ENCODE measurements around the gene CACNA1G. TPM values are rescaled to one million over a fixed set of nuclear protein-coding genes. Genes with fewer than 3 reads are reported as not detected.

Gene CACNA1G
- polyA plus RNA-seq, 4 donors = 6.5 to 7.4 (median 6.9) TPM

DNA sequence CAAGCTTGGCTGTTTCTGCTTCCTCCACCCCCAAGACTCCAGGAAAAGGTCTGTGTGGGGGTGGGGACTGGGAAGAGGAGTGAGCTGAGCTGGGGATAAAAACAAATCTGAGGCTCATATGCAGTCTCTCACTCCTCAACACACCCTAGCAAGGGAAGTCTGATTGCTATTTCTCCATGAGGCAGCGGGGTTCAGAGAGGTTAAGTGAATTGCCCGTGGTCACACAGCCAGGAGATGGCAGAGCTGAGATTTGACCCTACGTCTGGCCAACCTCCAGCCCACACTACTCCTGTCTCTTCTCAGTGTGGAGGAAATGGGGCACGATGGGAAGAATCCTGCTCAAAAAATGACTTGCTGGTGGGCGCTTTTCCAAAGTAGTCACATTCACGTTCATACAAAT is 69.4 kb downstream of the CACNA1G start:
- no peak for DNase-seq (ENCODE audit: low read depth in 4 of 4, low spot score in 3 of 4)

DNA sequence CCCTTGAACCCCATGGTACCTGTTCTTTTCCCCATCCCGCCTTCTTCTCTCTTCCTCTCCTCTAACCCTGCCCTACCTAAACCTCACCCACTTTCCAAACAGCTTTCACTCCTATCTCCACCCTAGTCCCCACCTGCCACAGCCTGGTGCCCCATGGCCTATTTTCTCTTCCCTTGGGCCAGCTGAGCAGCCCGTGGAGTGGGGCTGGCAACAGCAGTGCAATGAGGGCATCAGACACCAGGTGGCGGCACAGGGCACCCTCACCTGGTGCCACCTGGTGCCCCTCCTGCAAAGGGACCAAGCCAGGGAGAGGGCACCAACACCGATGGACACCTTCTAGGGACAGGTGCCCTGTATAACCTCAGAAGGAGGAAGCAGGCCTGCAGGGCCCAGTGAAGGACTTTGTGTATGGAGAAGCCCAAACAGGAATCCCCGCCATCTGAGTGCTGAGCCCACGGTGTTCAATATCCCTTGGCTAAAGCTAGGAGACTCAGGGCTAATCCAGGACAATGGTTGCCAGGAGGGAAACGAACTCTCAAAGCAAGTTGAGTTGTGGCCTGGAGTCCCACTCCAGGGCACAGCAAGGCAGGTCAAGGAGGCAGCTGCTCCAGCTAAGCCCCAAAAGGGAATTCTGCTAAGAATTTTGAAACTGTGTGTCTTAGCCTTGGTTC is 70.1 kb downstream of the CACNA1G start:
- DNase-seq (ENCODE audit: low read depth in 4 of 4, low spot score in 3 of 4) = no peak

DNA sequence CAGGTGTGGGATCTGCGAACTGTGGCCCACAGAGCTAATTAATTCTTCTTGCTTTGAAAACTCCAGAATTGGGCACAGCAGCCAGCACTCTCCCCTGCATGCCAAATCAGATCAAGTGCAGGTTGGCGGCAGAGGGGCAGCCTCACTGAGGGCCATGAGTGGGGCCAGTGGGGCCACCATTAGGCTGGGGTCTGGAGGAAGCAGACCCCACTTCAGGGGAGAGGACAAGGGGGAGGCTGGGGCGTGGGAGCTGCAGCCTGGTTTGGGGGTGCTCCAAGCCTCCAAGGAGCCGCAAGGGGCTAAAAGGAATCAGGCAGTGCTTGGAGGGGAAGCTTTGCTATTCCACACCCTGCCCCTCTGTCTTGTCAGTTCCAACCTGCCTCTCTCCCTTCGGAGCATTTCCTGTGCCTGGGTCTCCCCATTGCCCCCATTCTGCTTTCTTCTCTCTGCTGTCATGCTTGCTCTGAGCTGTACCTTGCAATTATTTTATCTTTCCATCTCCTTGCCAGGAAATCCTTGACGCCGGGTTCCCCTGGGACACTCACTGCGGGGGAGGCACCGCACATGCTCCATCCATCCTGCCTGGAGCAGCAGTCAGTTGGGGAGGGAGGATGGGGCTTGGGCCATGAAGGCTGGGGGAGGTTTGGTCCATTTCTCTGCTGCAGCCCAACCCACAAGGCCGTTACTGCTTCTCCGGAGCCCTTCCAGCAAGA is 70.8 kb downstream of the CACNA1G start:
- no peak for DNase-seq (ENCODE audit: low read depth in 4 of 4, low spot score in 3 of 4)

DNA sequence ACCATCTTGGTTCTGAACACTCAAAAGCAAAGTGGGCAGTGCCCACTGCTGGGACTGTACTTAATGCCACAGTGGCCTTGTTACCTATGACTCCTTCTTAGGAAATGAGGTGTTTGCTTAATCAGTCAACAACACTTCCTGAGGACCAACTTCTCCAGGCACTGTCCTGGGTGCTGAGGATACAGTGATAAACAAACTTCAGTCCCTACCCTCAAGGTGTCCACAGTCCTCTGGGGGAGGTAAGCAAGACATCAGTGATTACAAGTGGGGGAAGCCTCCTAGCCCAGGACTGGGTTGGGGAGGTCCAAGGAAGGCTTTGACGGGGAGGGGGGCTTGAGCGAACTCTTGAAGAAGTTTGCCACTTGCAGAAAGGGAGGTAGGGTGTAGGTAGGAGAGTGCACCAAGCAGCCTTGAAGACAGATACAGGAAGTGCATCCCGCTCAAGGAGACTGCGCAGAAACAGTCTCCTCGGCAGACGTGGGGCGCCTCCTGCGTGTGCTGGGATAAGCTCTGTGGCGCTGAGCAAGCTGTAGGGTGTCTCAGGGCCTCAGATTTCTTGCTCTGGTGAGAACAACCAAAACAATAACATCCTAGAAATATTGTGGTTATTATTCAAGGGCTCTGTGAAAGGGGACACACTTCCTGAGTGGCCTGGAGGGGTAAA is 71.5 kb downstream of the CACNA1G start:
- DNase-seq (ENCODE audit: low read depth in 4 of 4, low spot score in 3 of 4) = no peak

DNA sequence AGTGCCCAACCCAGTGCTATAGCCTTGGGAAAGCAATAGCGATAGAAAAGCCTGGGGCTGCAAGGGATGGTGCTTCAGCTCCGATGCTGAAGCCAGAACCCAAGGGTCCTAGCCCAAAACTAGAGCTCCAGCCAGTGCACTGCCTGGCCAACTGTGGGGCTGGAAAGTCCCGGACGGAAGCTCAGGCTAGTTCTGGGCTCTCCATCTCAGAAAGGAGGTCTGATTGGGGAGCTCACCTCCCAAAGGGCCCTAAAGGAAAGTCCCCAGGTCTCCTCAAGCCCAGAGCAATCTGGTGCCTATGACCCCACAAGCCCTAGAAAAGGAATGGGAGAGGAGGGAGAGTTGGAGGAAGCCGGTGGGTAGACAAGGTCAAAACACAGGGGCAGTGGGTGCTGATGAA is 72.1 kb downstream of the CACNA1G start:
- no peak for DNase-seq (ENCODE audit: low read depth in 4 of 4, low spot score in 3 of 4)

DNA sequence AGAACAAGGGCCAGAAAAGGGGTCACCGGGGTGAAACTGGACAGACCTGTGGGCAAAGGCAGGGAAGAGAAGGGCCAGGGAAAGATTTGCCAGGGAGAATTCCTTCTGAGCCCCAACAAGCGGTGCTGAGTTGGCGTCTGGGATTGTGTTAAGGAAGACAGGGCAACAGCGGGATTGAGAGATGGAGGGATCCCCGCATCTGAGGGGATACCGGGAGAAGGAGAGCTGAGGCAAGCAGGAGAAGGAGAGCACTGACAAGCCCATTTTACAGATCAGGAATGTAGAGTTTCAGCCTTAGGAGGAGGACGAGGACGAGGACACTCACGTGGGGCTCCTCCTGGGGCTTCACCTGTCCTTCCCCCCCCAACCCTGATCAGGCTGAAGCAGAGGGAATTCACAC is 73.2 kb downstream of the CACNA1G start:
- DNase-seq (ENCODE audit: low read depth in 4 of 4, low spot score in 3 of 4) = no peak

DNA sequence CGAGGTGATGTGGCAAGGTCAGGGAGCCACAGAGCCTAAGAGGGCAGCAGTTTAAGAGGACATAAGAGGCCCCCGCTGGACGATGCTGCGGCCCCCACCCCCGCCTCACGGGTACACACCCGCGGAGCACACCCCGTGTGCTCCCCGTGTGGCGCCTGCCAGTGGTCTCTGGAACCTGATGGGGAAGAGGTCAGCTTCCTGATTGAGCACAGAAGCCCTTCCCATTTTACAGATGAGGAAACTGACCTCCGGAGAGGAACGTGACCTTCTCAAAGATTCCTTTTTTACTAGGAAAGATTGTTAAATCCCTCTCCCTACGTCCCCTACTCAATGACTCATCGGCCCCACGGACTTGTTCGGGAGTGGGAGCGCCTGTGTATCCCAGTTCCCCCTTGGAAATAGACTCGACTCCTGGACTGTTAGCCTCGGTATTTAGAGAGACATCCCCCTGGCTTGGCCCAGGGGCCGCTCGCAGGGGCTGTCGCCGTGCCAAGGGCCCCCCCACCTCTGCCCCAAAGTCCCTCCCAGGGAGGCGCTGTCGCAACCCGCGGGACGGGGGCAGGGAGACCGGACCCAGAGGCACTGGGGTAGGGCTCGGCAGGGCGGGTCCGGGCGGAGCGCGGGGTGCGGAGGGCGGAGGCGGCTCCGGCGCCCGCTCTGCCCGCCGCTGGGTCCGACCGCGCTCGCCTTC is 73.9 kb downstream of the CACNA1G start, which contains the start of gene ABCC3:
ABCC3 (plus strand) TSS at position 658 of the 691 bp plus-strand sequence. CDS start 56 bp downstream, outside the sequence.
- DNase-seq (ENCODE audit: low read depth in 4 of 4, low spot score in 3 of 4) = no peak

DNA sequence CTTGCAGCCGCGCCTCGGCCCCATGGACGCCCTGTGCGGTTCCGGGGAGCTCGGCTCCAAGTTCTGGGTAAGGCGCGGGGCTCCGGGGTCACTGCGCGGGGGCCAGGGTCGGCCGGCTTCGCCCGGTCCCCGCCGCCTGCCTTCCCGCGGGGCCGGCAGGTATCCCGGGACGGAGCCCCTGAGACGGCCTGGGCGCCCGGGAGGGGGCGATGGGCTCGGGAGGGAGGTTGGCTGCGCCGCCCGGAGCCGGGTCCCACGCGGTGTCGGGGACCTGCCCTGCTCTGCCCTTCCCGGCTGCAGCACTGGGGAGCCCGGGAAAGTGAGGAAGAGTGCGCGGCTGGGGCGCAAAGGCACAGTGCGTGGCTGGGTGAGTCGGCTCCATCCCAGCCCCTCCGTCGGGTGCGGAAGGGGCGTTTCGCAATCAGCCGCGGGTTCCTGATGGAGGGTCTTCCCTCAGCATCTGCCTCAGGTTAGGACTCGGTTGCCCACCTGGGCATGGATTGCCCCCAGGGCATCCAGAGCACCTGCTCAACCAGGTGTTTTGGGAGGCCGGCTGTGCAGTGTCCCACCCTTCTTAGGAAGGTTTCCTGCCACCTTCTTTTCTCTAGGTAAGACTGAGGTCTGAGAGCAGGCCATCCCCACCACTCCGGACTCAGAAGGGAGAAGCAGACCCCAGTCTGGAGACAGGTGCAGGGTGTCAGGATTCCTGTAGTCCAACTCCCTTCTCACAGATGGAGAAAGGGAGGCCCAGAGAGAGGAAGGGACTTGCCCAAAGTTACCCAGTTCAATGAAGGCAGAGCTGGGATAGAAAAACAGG is 74.6 kb downstream of the CACNA1G start:
- no peak for DNase-seq (ENCODE audit: low read depth in 4 of 4, low spot score in 3 of 4)

DNA sequence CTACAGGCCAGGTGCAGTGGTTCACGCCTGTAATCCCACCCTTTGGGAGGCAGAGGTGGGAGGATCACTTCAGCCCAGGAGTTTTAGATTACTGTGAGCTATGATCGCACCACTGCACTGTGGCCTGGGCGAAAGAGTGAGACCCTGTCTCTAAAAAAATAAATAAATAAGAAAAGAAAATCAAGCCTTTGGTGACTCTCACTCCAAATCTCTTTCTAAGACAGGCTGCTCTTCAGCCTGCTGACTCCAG is 75.1 kb downstream of the CACNA1G start:
- no peak for DNase-seq (ENCODE audit: low read depth in 4 of 4, low spot score in 3 of 4)

DNA sequence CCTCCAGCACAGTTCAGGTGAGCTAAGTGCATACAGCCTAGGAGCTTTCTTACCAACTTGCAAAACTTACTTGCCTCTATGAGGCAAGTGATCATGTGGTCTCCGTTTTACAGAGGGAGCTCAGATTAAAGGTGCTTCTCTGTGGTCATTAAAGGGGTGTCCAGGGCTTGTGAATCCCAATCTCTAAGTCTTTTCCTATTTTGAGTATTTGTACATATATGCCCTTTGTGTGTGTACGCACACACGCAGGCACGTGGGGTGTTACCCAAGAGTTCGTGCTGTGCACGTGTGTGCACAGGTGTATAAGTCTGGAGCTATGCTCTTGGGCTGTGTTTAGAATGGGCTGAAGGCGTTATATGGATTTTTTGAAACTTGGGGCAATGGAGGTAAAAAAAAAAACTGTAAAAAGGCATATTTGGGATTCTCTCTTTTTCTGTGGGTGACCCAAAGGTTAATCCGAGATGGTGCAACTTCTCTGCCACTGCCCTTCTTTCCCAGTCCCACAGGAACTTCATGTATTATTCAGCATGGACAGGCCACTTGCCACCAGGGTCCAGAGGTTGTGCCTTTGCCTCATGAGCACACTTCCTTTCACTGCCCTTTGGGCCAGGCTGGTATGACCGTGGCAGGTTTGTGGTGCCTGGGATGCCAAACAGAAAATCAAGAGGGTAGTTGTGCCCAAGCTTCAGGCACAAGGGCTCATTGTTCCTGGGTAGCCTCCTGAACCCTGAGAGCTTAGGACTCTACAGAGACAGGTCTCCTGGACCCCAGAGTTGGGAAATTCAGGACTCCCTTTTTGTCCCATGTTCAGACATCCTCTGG is 75.7 kb downstream of the CACNA1G start:
- no peak for DNase-seq (ENCODE audit: low read depth in 4 of 4, low spot score in 3 of 4)

DNA sequence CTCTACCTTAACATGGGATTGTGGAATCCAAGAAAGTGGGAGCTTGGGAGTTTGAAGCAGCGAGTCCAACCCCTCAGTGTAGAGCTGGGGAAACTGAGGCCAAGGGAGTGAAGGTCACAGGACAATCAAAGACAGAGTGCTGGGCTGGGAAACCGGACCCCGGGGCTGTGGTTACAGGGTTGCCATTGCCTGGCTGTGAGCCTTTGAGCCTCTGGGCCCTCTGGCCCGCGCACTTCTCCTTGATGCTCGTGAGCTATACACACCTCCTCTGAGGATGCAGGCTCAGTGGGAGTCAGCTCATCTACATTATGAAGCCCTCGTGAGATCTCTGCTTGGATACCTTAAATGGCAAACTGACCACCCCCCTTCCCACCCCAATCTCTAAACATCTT is 76.3 kb downstream of the CACNA1G start:
- no peak for DNase-seq (ENCODE audit: low read depth in 4 of 4, low spot score in 3 of 4)

DNA sequence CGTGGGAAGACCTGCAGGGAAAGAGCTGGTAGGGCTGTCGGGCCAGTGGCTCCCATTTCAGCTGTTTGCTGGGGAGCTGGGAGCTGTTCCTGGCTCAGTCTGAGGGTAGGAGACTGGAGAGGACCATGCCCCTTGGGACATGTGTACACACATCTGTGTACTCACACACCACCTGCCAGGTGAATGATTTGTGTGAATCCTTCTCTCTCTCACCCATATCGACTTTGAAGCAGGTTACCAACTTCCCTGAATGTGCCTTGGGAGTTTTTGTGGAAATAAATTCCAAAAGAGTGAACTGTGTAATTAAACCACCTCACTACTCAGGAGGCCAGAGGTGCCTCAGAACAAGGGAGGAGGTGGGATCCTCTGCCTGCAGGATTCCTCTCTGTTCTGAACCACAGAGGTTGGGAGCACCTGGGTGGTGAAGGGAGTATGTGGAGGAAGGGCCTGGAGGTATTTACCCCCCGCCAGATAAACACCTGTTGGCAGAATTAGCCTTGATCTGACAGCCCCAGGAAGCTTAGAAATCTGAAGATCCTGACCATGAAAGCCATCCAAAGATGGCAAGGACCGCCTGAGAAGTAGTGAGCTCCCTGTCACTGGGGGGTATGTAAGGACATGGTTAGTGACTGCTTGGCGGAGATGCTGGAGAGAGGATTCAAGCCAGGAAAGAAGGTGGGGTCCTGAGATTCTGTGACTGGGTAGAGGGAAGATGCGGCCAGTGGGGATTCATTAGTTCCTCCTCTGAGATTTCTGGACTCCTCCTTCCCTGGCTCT is 77.5 kb downstream of the CACNA1G start:
- DNase-seq (ENCODE audit: low read depth in 4 of 4, low spot score in 3 of 4) = no peak

DNA sequence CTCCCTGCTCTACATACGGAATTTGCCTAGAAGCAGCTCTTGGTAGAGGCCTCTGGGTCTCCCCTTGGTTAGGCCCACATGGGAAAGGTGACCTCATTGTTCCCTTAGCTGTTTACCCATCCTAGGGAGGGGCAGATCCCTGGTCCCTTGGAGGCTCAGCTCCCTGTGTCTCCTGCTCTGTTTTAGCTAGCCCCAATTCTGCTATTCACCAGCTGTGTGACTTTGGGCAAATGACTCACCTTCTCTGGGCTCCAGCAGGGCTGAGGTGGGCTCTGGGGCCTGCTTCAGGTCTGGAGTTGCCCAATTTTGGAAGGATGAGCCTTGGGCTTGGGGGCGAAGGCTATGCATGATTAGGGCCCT is 78.1 kb downstream of the CACNA1G start:
- no peak for DNase-seq (ENCODE audit: low read depth in 4 of 4, low spot score in 3 of 4)

DNA sequence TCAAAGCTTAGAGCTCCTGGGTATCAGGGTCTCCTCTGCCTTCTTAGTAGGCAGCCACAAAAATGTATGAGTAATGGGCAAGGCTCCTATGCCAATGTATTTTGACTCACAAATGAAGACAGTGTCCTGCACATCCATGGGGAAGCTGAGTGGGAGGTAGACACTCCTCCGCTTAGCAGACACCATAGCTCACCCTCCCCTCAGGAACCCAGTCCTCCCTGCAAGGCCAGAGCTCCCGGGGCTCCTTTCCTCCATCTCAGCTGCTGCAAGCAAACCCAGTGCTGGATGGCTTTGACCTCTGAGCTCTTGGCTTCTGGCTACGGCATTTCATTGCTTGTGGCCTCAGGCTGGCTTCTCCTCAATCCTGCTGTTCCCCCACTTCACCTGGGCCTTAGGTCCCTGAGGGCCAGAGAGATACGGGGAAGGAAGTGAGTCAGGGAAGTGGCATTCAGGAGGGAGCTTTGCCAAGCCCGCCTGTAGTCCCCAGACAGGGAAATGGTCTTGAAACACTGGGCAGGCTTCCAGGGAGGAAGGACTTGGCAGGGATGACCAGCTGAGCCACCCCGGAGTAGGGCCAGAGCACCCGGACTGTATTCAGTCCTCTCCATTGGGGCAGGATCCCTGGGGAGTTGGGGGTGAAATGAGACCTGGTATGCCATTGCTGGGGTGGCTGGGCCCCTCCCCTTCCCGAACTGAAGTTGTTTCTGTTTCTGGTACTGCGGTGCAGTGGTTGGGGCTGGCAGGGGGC is 78.6 kb downstream of the CACNA1G start:
- DNase-seq (ENCODE audit: low read depth in 4 of 4, low spot score in 3 of 4) = no peak

DNA sequence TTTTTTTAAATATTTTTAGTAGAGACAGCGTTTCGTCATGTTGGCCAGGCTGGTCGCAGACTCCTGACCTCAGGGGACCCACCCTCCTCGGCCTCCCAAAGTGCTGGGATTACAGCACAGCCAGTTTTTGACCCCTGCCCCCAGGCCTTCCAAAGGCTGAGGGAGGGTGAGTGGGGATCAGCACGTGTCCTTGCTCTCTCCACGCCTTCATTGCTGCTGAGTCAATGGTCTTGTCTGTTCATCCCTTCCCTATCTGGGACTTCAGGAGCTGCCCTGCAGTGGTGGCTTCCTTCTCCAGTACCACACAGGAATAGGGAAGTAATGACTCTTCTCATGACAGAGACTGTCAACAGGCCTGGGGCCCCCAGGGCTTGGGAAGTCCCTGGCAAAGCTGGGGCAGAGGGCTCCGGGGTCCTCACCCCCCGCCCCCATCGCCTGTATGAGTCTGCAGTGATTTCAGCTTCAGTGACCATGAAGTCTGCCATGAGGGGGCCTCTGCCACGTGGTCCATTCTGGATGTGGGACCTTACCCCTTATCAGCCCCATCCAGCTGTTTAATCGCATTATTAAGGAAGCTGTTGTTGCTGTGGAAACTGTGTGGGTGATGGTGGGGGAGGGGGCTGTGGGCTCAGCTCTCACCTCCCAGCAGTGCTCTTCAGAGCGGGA is 80.3 kb downstream of the CACNA1G start:
- no peak for DNase-seq (ENCODE audit: low read depth in 4 of 4, low spot score in 3 of 4)

DNA sequence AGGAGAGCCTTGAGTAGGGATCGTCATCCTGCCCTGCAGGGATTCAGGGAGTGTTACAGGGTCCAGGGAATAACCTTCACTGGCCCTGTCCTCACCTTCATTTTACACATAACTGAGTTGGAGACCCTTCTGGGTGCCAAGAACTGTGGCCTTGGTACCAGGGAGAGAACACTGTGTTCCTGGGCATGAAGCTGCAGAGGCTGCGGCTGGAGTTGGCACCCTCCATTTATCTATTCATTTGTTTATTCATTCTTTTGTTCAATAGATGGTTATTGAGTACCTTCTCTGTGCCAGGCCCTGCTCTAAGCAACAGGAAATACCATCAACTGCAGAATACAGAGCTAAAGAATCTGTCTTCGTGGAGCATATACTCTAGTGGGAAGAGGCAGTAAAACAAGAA is 80.8 kb downstream of the CACNA1G start:
- no peak for DNase-seq (ENCODE audit: low read depth in 4 of 4, low spot score in 3 of 4)

DNA sequence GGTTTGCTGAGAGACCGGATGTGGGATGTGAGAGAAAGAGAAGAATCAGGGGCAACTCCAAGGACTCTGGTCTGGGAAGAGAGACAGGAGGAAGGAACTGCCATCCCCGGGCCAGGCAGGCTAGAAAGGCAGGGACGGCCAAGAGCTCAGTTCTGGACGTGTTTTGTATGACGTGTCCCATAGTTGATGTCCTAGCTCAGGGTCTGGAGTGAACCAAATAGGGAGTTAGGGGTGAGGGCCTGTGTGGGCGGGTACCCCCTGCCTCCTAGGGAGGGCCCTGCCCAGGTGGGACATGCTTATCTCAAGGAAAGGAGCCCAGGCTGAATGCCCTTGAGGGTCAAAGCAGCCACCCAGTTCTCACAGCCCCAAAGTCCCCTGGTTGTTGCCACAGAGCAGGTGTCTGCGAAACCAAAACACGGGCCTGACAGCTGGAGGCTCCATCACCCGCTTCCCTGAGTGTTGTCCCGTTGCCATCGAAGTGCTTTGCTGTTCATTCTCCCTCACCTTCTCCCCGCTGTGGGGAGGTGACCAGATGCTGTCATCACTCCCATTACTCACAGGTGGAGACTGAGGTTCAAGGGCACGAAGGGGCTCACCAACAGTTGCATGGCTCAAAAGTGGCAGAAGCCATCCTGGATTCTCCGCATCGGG is 81.7 kb downstream of the CACNA1G start:
- DNase-seq (ENCODE audit: low read depth in 4 of 4, low spot score in 3 of 4) = no peak

Measured in right renal pelvis (tissue), 4 donors.